K562 (cell line): ENCODE data around the gene VPS9D1. TPM values are rescaled to one million over a fixed set of nuclear protein-coding genes. Genes with fewer than 3 reads are reported as not detected.
A peak's percentile ranks its signal among the peaks of the same experiment; 100 is the strongest.

Experiments used
- ATAC-seq: fragments of 200-7000 bp; cut with Tn5 transposase; 3 replicates; pipeline ENCODE4 v1.9.1; 2020; ENCODE audit warnings: moderate library complexity
- BruUV-seq: library from RNA; stranded (reverse); fragments of 400-500 nt; replicated peaks from 2 replicates; lab custom pipeline; 2021; lab: Mats Ljungman, UMichigan
- CTCF ChIA-PET: fragments of 300-600 bp; formaldehyde crosslinking; extraction: SDS; loops from one replicate; lab custom pipeline; 2021; ENCODE audit warnings: low intra/inter-chr PET ratio; lab: Yijun Ruan, JAX
- POLR2A ChIA-PET: fragments of 300-600, 350-650 bp; sonication (Branson Sonifier 250); formaldehyde crosslinking; extraction: SDS; loops from one replicate; lab custom pipeline; 2021; ENCODE audit warnings: antibody characterized with exemption, inconsistent platforms; lab: Yijun Ruan, JAX
- DNase-seq, 4 experiments: peaks; one replicate each; pipeline versions ENCODE4 v3.0.0 to v3.0.0-alpha.2; 2011 to 2018; ENCODE audit warnings: low spot score in 3 of 4, mixed read lengths in 3 of 4; ENCODE audit errors: extremely low read depth in 1 of 4
- FAIRE-seq: peaks from 2 replicates; lab custom pipeline; 2011; peaks lifted over from hg19 to GRCh38; lab: Jason Lieb, UNC
- H2AFZ ChIP-seq: 2 replicates; pipeline ENCODE4 v1.6.0; 2011; ENCODE audit warnings: low read depth, low read length, control low read depth, inconsistent platforms
- H3K27ac ChIP-seq: fragments of 200-600 bp; 3 replicates; pipeline ENCODE4 v1.8.0; 2011; ENCODE audit warnings: low read depth, mild to moderate bottlenecking, control low read depth, inconsistent platforms, low read length, moderate library complexity, mixed read lengths; ENCODE audit errors: extremely low read depth
- H3K27me3 ChIP-seq, 2 experiments: fragments of 300-600 bp in 1 of 2; 2 replicates in 1 of 2; 3 replicates in 1 of 2; pipeline versions ENCODE4 v1.6.0 to v1.8.0; 2011; ENCODE audit warnings: inconsistent platforms in 2 of 2, low read length in 2 of 2, mild to moderate bottlenecking in 1 of 2, mixed read lengths in 1 of 2, moderate library complexity in 1 of 2; ENCODE audit not compliant: control insufficient read depth in 2 of 2, insufficient read depth in 2 of 2
- H3K36me3 ChIP-seq: fragments of 300-600 bp; 3 replicates; pipeline ENCODE4 v1.8.0; 2011; ENCODE audit warnings: mild to moderate bottlenecking, low read length, inconsistent platforms; ENCODE audit not compliant: control insufficient read depth, insufficient read depth
- H3K4me1 ChIP-seq, 2 experiments: fragments of 200-600 bp in 1 of 2; replicated peaks in 1 of 2; 2 replicates in 1 of 2; 3 replicates in 1 of 2; pipeline versions ENCODE4 v1.5.1 to v1.8.0; 2011; ENCODE audit warnings: inconsistent platforms in 2 of 2, low read length in 2 of 2, mild to moderate bottlenecking in 1 of 2, mixed read lengths in 1 of 2, moderate library complexity in 1 of 2; ENCODE audit not compliant: control insufficient read depth in 2 of 2, insufficient read depth in 2 of 2
- H3K4me2 ChIP-seq: 2 replicates; pipeline ENCODE4 v1.6.1; 2011; ENCODE audit warnings: low read length, control low read depth, inconsistent platforms, mixed read lengths; ENCODE audit not compliant: insufficient read depth
- H3K4me3 ChIP-seq: fragments of 200-600 bp; sonication (generic), shearing (Covaris generic); 2 replicates; pipeline ENCODE4 v1.5.1; 2016; ENCODE audit warnings: control low read depth, inconsistent platforms
- H3K79me2 ChIP-seq: fragments of 200-600 bp; 3 replicates; pipeline ENCODE4 v1.8.0; 2011; ENCODE audit warnings: low read length, inconsistent platforms; ENCODE audit not compliant: control insufficient read depth, insufficient read depth
- H3K9ac ChIP-seq, 2 experiments: 2 replicates each; pipeline versions ENCODE4 v1.6.0 to v1.6.1; 2011; ENCODE audit warnings: low read depth in 2 of 2, low read length in 2 of 2, control low read depth in 1 of 2, inconsistent platforms in 1 of 2, mild to moderate bottlenecking in 1 of 2, mixed read lengths in 1 of 2; ENCODE audit not compliant: insufficient read depth in 1 of 2
- H3K9me1 ChIP-seq: one replicate; pipeline ENCODE4 v1.6.0; 2011; ENCODE audit warnings: inconsistent platforms, mild to moderate bottlenecking, low read length, moderate library complexity; ENCODE audit not compliant: control insufficient read depth, insufficient read depth
- H3K9me3 ChIP-seq: replicated peaks from 2 replicates; pipeline ENCODE4 v1.5.1; 2011; ENCODE audit warnings: low read depth, low read length, inconsistent platforms; ENCODE audit not compliant: control insufficient read depth, insufficient read depth
- H4K20me1 ChIP-seq: replicated peaks from 2 replicates; pipeline ENCODE4 v1.6.1; 2011; ENCODE audit warnings: low read length, inconsistent platforms, mixed read lengths; ENCODE audit not compliant: control insufficient read depth, insufficient read depth
- HDAC2 ChIP-seq: fragments of 450-650 bp; IDR thresholded peaks from 2 replicates; pipeline ENCODE4 v1.6.1; 2016; ENCODE audit warnings: mild to moderate bottlenecking
- HNRNPL ChIP-seq: fragments of 200-400 bp; formaldehyde crosslinking; IDR thresholded peaks from 2 replicates; pipeline ENCODE4 v1.6.1; 2017; ENCODE audit warnings: low read depth, mild to moderate bottlenecking, low read length
- PRPF4 ChIP-seq: fragments of 200-400 bp; formaldehyde crosslinking; IDR thresholded peaks from one replicate; pipeline ENCODE4 v1.6.1; 2017; ENCODE audit warnings: low read length, low read depth, mild to moderate bottlenecking; ENCODE audit not compliant: insufficient read depth, poor library complexity, severe bottlenecking
- PTBP1 ChIP-seq: fragments of 200-400 bp; formaldehyde crosslinking; IDR thresholded peaks from 2 replicates; pipeline ENCODE4 v1.6.1; 2017; ENCODE audit warnings: low read depth, low read length
- RB1 ChIP-seq: fragments of 450-650 bp; IDR thresholded peaks from 2 replicates; pipeline ENCODE4 v1.6.1; 2017; ENCODE audit warnings: low read depth, mild to moderate bottlenecking
- SMAD4 ChIP-seq: fragments of 250-450 bp; sonication (Bioruptor Pico); conservative IDR thresholded peaks from 2 replicates; pipeline ENCODE4 v1.8.0; 2021; ENCODE audit warnings: inconsistent platforms, mild to moderate bottlenecking, moderate library complexity
- SRF ChIP-seq, 2 experiments: fragments of 250-450, 450-650 bp in 1 of 2; sonication (Bioruptor Pico) in 1 of 2; sonication (generic) in 1 of 2; formaldehyde crosslinking; IDR thresholded peaks; 2 replicates each; pipeline versions ENCODE4 v1.5.0 to v1.5.1; 2020 to 2022; ENCODE audit warnings: mild to moderate bottlenecking in 1 of 2, missing genetic modification reagents in 1 of 2
- SRSF7 ChIP-seq: fragments of 200-400 bp; formaldehyde crosslinking; optimal IDR thresholded peaks from 2 replicates; pipeline ENCODE3; 2017; ENCODE audit warnings: mild to moderate bottlenecking, low read depth, low read length
- TOE1 ChIP-seq, 2 experiments: fragments of 450-650 bp in 1 of 2; sonication (generic) in 1 of 2; formaldehyde crosslinking in 1 of 2; IDR thresholded peaks; 2 replicates each; pipeline versions ENCODE4 v1.7.1 to v1.8.0; 2016 to 2022; ENCODE audit warnings: borderline replicate concordance in 2 of 2, mild to moderate bottlenecking in 2 of 2, antibody characterized with exemption in 1 of 2, inconsistent platforms in 1 of 2, low read depth in 1 of 2, missing genetic modification reagents in 1 of 2, moderate library complexity in 1 of 2
- U2AF1 ChIP-seq: fragments of 200-400 bp; formaldehyde crosslinking; optimal IDR thresholded peaks from 2 replicates; pipeline ENCODE3; 2017; ENCODE audit warnings: mild to moderate bottlenecking, low read depth, low read length, moderate library complexity
- WGBS: fragments of 100-300 bp; shearing (Covaris generic); methylation state at CpG from one replicate; pipeline ENCODE4 v1.1.6; 2016; ENCODE audit warnings: low coverage, mixed read lengths; ENCODE audit not compliant: insufficient coverage; ENCODE audit errors: missing lambda C conversion rate; 5-methylcytosine and 5-hydroxymethylcytosine counted together
- in situ Hi-C: fragments of 300-500 bp; cut with MboI; formaldehyde crosslinking; loops from 4 replicates; pipeline ENCODE4 v1.15.0; 2018; ENCODE audit warnings: inconsistent platforms, mixed read lengths
- intact Hi-C: fragments of 100-400 bp; cut with micrococcal nuclease; formaldehyde crosslinking; loops from 2 replicates; pipeline ENCODE4 v1.14.2; 2022
- polyA plus RNA-seq, 8 experiments: library from polyadenylated mRNA; depleted of rRNA in 4 of 8; stranded (reverse) in 5 of 8; unstranded in 3 of 8; fragments of >200 nt; fragmentation: Nextera tagmentation in 2 of 8; fragmentation: Illumina TruSeq in 1 of 8; extraction: Ambion mirVana in 2 of 8; extraction: Trizol in 1 of 8; gene quantifications; 2 replicates each; pipeline versions ENCODE4 v1.2.1 to v1.2.3, GENCODE V29; 2011 to 2014; ENCODE audit warnings: inconsistent platforms in 1 of 8, missing spikeins in 1 of 8
- total RNA-seq, 7 experiments: library from RNA; depleted of rRNA in 6 of 7; stranded (reverse); fragments of >200 nt in 6 of 7; fragmentation: Illumina TruSeq in 2 of 7; extraction: Trizol in 2 of 7; gene quantifications; 2 replicates each; pipeline versions ENCODE4 v1.2.1 to v1.2.3, GENCODE V29; 2011 to 2021; ENCODE audit warnings: low replicate concordance in 1 of 7
- TF ChIP-seq, protein P1 (sequence below): fragments of 450-650 bp; IDR thresholded peaks from 2 replicates; pipeline ENCODE4 v1.6.1; 2018; ENCODE audit warnings: mild to moderate bottlenecking, low read depth; ENCODE audit not compliant: partially characterized antibody
- TF ChIP-seq, protein P2 (sequence below): fragments of 450-650 bp; conservative IDR thresholded peaks from 2 replicates; pipeline ENCODE4 v1.6.1; 2016; ENCODE audit warnings: missing genetic modification characterization, low read depth, mild to moderate bottlenecking, control low read depth, missing compliant biosample characterization
- TF ChIP-seq, protein P3 (sequence below), 2 experiments: IDR thresholded peaks; 2 replicates each; pipeline ENCODE4 v1.6.1; 2012; ENCODE audit warnings: improper control_type of control experiment in 2 of 2, low read depth in 2 of 2, low read length in 2 of 2, borderline replicate concordance in 1 of 2

The VPS9D1 gene
- total and polyA plus RNA-seq, 9 of the 15 experiments (the other 6 are each of a cell fraction or from before 2014, with no cell fraction given) = 0.33 to 3.1 (median 1.1) TPM

DNA sequence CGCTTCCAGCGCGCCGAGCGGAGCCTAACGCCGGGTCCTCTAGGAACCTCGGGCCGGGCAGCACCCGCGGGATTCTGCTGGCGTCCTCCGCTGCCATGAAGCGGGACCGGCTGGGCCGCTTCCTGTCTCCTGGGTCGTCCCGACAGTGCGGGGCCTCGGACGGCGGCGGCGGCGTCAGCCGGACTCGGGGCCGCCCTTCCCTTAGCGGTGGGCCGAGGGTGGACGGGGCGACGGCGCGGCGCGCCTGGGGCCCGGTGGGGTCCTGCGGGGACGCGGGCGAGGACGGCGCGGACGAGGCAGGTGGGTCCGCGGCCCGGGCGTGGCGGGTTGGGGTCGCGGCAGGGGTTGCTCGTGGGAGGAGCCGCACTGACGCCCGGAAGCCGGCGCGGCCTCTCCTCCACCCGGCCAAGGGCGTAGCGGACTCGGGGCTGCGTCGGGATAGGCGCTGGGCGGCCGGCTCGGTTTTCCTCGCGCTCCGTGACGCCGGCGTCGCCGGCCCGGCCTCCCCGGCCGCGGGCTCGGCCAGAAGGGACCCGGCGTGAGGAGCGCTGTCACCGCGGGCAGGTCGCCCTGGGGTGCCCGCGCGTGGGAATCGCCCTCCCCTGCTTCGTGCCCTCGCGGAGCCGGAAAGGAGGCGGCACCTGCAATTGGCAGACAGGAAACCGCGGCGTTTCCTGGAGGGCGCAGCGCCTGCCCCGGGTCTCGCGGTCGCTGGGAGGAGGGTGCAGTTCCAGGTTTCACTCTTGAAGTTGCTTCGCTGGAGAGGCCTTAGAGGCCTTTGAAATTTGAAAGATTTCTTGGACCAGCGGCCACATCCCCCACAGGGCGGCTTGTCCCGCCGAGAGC lies 1.1 kb upstream of the VPS9D1 start:
- ChIA-PET CTCF (no interaction called here), POLR2A (interaction anchor here (1.1 kb wide), 1 partner anchor 15 kb away, joined by 3 read pairs; no protein-coding TSS in a partner anchor)
- Histone ChIP-seq H3K9me3 (no peaks in the 10 kb centered on the region), H3K4me2 (peak overlapping the region; percentile 94), H3K27ac (peak overlapping the region; percentile 88), H2AFZ (peak overlapping the region; percentile 55), H3K79me2 (peaks cover 40% of the 10 kb centered on the region), H3K9ac (peak overlapping the region; percentile 85 to 93), H4K20me1 (peaks cover 33% of the 10 kb centered on the region), H3K4me3 (peak overlapping the region; percentile 98), H3K36me3 (peaks cover 56% of the 10 kb centered on the region), H3K9me1 (peaks cover 11% of the 10 kb centered on the region), H3K27me3 (no peaks in the 10 kb centered on the region), H3K4me1 (peaks cover 40 to 68% of the 10 kb centered on the region in 2 experiments)
- ATAC-seq (peak; percentile 17), DNase-seq (peak in 3 of 4 experiments; percentile 55 to 58 (median 58)), FAIRE-seq (no peak)
- intact Hi-C loops (no loop called here), in situ Hi-C loops (no loop called here)
- WGBS = under 1% methylated on average over 53 of the region's 112 CpGs
- BruUV-seq = no TSS peak
- peak; percentile 58 for TF ChIP-seq U2AF1
- TF ChIP-seq, protein P1, sequence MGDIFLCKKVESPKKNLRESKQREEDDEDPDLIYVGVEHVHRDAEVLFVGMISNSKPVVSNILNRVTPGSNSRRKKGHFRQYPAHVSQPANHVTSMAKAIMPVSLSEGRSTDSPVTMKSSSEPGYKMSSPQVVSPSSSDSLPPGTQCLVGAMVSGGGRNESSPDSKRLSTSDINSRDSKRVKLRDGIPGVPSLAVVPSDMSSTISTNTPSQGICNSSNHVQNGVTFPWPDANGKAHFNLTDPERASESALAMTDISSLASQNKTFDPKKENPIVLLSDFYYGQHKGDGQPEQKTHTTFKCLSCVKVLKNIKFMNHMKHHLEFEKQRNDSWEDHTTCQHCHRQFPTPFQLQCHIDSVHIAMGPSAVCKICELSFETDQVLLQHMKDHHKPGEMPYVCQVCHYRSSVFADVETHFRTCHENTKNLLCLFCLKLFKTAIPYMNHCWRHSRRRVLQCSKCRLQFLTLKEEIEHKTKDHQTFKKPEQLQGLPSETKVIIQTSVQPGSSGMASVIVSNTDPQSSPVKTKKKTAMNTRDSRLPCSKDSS = no peak
- TF ChIP-seq PRPF4 = peak; percentile 28
- no peak for TF ChIP-seq SRF (CRISPR knock-in tag; IDR thresholded peaks at IDR 0.05)
- peak; percentile 65; the same call in 1 of the 2 replicates for TF ChIP-seq PTBP1
- 0 out of 2 replicates have a peak, but pooled peaks have one; percentile 11 for TF ChIP-seq SMAD4 (CRISPR knock-in tag)
- TF ChIP-seq, protein P2, sequence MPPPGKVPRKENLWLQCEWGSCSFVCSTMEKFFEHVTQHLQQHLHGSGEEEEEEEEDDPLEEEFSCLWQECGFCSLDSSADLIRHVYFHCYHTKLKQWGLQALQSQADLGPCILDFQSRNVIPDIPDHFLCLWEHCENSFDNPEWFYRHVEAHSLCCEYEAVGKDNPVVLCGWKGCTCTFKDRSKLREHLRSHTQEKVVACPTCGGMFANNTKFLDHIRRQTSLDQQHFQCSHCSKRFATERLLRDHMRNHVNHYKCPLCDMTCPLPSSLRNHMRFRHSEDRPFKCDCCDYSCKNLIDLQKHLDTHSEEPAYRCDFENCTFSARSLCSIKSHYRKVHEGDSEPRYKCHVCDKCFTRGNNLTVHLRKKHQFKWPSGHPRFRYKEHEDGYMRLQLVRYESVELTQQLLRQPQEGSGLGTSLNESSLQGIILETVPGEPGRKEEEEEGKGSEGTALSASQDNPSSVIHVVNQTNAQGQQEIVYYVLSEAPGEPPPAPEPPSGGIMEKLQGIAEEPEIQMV = no peak
- TF ChIP-seq SRSF7 = peak; percentile 41
- TF ChIP-seq, protein P3, sequence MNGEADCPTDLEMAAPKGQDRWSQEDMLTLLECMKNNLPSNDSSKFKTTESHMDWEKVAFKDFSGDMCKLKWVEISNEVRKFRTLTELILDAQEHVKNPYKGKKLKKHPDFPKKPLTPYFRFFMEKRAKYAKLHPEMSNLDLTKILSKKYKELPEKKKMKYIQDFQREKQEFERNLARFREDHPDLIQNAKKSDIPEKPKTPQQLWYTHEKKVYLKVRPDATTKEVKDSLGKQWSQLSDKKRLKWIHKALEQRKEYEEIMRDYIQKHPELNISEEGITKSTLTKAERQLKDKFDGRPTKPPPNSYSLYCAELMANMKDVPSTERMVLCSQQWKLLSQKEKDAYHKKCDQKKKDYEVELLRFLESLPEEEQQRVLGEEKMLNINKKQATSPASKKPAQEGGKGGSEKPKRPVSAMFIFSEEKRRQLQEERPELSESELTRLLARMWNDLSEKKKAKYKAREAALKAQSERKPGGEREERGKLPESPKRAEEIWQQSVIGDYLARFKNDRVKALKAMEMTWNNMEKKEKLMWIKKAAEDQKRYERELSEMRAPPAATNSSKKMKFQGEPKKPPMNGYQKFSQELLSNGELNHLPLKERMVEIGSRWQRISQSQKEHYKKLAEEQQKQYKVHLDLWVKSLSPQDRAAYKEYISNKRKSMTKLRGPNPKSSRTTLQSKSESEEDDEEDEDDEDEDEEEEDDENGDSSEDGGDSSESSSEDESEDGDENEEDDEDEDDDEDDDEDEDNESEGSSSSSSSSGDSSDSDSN (IDR thresholded peaks at IDR 0.05; ENCODE audit: borderline replicate concordance in 1 of 2, low read depth in 2 of 2, low read length in 2 of 2) = peak; percentile 28 to 70; a peak in 2 of 4 replicates
- TF ChIP-seq TOE1 (IDR thresholded peaks at IDR 0.05; ENCODE audit: borderline replicate concordance) = no peak
- 0 out of 2 replicates have a peak, but pooled peaks have one; percentile 61 for TF ChIP-seq TOE1 (CRISPR knock-in tag; IDR thresholded peaks at IDR 0.05; ENCODE audit: borderline replicate concordance, low read depth)
- no peak for TF ChIP-seq HDAC2
- TF ChIP-seq RB1 = peak; percentile 66
- 0 out of 2 replicates have a peak, but pooled peaks have one; percentile 51 for TF ChIP-seq HNRNPL
